ENCODE measurements around the gene RRAS.
"Not testable (repeated sequence)": the region's sequence is repeated elsewhere in the genome, so short reads cannot be mapped to it uniquely, and the experiment has no call there.

RRAS gene

DNA sequence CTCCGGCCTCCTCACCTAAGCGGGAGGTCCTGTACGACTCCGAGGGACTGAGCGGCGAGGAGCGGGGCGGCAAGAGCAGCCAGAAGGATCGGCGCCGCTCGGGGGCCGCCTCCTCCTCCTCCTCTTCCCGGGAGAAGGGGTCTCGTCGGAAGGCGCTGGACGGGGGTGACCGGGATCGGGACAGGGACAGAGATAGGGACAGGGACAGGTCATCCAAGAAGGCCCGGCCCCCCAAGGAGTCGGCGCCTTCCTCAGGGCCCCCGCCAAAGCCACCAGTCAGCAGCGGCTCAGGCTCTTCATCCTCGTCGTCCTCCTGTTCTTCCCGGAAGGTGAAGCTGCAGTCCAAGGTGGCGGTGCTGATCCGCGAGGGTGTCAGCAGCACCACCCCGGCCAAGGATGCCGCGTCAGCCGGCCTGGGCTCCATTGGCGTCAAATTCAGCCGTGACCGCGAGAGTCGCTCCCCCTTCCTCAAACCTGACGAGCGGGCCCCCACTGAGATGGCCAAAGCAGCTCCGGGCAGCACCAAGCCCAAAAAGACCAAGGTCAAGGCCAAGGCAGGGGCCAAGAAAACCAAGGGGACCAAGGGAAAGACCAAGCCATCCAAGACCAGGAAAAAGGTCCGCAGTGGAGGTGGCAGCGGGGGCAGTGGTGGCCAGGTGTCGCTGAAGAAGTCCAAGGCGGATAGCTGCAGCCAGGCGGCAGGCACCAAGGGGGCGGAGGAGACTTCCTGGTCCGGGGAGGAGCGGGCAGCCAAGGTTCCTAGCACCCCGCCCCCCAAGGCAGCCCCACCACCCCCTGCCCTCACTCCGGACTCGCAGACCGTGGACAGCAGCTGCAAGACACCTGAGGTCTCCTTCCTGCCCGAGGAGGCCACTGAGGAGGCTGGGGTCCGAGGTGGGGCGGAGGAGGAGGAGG is 12.9 kb upstream of the RRAS start:
- DNase-seq, result no peak

DNA sequence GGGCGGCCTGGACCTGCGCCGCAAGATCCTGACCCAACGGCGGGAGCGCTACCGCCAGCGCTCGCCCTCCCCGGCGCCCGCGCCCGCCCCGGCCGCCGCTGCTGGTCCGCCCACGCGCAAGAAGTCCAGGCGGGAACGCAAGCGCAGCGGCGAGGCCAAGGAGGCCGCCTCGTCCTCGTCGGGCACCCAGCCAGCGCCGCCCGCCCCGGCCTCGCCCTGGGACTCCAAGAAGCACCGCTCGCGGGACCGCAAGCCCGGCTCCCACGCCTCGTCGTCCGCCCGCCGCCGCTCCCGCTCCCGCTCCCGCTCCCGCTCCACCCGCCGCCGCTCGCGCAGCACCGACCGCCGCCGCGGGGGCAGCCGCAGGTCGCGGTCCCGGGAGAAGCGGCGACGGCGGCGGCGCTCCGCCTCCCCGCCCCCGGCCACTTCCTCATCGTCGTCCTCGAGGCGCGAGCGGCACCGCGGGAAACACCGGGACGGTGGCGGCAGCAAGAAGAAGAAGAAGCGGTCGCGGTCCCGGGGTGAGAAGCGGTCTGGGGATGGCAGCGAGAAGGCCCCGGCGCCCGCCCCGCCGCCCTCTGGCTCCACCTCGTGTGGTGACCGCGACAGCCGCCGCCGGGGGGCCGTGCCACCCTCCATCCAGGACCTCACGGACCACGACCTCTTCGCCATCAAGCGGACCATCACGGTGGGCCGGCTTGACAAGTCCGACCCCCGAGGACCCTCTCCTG is 12.0 kb upstream of the RRAS start:
- DNase-seq, result no peak

DNA sequence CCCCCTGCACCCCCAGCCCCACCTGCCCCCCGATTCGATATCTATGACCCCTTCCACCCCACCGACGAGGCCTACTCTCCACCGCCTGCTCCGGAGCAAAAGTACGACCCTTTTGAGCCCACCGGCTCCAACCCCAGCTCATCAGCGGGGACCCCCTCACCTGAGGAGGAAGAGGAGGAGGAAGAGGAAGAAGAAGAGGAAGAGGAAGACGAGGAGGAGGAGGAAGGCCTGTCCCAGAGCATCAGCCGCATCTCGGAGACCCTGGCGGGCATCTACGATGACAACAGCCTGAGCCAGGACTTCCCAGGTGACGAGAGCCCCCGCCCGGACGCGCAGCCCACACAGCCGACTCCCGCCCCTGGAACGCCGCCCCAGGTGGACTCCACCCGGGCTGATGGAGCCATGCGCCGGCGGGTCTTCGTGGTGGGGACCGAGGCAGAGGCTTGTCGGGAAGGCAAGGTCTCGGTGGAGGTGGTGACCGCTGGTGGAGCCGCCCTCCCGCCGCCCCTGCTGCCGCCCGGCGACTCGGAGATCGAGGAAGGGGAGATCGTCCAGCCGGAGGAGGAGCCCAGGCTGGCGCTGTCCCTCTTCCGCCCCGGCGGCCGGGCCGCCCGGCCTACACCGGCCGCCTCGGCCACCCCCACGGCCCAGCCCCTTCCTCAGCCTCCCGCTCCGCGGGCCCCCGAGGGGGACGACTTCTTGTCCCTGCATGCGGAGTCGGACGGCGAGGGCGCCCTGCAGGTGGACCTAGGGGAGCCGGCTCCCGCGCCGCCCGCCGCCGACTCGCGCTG is 11.3 kb upstream of the RRAS start:
- no peak for DNase-seq

GRCh38 chr19:49646586-49646985 is 6.6 kb upstream of the RRAS start:
- DNase-seq, result no peak

GRCh38 chr19:49645995-49646394 is 6.1 kb upstream of the RRAS start:
- DNase-seq, result no peak

DNA sequence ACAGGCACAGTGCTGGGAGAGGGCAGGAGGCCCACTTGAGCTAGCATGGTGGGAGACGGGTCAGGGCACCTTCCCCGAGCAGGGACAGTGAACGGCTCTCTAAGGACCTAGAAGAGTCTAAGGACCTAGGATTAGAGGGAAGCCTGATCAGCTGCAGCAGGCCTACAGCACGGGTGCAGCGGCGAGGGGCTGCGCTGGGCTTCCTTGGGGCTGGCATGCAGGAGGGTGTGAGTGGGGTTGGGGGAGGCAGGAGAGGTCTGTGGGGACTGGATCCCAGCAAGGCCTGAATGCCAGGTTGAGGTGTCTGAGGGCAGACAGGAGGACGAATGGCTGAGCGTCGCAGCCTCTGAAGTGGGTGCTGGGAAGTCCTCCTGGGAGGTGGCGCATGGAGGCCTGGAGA is 5.6 kb upstream of the RRAS start:
- no peak for DNase-seq

DNA sequence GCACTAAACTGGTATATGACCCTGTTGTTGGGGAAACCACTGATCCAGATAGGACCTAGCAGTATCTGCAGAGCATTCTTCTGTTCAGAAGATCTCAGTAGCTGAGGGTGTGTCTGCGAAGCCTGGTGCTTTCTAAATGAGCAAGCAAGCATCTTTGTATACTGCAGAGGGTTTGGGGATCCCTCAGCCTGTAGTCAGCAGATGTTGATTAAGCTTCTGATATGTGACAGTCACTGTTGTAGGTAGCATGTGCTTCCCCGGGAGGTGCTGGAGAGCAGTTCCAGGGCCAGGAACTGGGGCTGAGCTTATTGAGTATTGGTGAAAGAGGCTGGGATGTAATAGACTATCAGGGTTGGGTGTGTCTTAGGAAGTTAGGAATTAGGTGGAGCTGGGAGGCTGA is 3.5 kb upstream of the RRAS start:
- DNase-seq, result peak in 1 of 2 experiments; percentile 38

GRCh38 chr19:49642492-49643035 is 2.6 kb upstream of the RRAS start:
- no peak for DNase-seq

DNA sequence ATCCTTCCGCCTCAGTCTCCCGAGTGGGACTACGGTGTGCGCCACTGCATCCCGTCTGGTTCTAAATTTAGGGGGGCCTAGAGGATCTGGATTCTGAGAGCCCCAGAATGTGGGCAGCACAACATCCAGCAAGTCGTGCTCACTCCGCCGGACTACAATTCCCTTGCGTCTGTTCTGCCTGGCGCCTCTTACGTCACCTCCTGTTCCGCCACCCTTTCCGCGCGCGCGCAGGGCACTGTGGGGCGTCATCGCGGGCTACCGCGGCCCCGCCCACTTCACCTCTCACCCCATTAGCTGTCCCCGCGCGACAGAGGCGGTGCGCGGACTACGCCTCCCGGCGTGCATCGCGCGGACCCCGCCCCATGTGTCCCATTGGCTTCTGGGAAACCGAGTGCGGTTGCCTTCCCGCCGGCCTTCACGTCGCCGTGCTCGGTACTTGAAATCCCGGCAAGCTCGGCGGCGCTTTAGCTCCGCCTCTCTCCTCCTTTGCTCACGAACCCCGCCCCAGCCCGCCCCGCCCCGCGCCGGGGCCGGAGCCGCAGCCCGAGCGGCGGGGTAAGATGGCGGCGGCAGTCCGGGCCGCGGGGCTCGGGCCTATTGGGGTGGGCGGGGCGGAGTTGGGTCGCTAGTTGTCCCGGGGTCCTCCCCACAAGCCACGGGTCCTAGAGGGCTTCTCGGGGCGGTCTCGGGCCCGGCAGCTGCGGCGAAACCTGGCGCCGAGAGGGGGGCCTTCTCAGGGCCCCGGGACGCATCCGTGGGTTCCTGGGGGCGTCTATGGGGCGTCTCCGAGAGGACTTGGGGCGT is 1.9 kb upstream of the RRAS start, which contains the start of gene SCAF1:
TSS of gene SCAF1 (plus strand) at position 522 of the 804 bp plus-strand sequence. CDS start 2,818 bp downstream, outside the sequence.
- peak; percentile 99 for DNase-seq

DNA sequence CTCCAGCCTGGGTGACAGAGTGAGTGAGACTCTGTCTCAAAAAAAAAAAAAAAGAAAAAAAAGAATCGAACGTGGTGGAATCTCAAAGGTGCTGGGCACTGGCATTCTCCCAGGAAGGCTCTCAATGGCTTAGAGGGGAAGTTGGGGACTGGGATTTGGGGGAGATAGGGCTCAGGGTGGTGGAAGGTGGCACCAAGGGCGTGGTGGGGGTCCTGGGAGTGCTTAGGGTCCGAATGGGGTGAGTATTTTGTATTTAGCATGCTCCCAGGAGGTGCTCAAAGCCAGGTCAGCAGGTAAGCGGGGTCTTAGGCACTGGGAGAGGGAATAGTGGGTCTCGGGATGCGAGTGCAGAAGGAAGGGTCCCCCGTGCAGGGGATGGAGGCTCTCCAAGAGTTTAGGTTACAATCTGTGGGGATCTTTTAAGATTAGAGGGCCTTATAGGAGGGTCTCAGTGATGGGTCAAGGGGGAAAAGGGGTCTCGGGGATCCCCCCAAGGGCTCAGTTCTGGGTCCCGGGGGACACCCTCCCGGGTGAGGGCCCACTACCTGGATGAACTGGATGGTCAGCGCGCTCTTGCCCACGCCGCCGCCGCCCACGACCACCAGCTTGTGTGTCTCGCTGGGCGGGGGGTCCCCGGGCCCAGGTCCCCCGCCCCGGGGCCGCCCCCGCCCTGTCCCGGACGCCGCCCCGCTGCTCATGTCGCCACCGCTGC is 386 bp downstream of the RRAS start:
- no peak for DNase-seq

DNA sequence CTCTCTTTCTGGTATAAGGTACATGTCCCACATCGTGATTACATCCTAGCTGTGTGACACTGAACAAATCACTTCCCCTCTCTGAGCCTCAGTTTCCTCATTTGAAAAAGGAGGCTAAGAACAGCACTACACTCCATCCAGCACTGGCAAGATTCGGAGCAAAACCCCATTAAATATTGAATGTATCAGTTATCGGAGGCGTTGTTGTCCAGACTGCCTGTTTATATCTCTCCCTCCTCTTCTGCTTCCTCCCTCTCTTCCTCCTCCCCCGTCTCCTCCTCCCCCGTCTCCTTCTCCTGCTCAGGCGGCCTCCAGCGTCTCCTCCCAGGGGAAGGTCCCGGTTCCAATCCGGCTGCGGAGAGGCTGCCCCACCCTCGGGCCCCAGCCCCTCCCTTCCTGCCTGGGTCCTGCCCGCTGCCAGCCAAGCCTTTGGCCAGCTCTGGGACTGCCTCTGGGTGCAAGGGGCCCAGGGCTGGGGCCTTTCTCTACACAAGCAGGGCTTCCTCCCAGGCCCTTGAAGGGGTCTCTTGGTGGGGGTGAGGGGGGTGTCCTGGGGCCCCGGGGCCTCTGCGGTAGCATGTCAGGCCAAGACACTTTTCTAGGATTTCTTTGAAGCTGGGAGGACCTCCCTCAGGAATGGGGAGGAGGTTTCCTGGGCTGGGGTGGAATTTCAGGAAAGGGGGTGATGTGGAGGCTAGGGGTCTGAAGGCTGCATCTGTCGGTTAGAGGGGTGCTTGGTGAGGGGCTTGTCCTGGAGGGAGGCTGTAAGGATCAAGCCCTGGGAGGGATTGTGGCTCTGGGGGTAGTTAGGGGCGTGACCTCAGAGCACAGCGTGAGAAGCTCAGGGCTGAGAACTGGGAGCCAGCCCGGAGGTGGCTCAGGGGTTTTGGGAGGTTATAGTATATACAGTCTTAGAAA is 1.9 kb downstream of the RRAS start:
- DNase-seq, result no peak

DNA sequence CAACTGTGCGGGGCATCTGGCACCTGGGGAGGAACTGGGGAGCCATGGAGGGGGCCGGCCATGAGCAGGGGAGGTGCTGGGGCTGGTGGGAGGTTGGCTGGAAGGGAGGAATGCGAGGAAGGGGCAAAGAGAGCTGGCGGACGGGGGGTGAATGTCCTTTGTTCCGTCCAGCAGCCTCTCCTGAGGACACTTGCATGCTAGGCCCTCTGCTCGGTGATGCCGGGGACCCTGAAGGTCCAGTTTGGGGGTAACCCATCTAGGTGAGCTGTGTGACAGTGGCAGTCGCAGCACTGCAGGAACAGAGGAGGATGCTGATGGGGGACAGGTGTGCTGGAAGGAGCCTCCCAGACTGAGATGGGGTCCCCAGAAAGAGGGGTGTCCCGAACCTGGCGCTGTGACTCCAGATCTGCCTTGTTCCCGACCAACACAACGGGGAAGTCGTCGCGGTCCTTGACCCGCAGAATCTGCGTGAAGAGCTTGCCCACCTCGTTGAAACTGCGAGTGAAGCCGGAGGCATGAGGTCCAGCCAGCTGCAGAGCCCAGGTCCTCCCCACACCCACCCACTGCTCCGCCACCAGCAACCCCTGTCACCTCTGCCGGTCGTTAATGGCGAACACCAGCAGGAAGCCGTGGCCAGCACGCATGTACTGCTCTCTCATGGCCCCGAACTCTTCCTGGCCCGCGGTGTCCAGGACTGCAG is 3.6 kb downstream of the RRAS start:
- no peak for DNase-seq

GRCh38 chr19:49635530-49636232 is 4.3 kb downstream of the RRAS start:
- no peak for DNase-seq

DNA sequence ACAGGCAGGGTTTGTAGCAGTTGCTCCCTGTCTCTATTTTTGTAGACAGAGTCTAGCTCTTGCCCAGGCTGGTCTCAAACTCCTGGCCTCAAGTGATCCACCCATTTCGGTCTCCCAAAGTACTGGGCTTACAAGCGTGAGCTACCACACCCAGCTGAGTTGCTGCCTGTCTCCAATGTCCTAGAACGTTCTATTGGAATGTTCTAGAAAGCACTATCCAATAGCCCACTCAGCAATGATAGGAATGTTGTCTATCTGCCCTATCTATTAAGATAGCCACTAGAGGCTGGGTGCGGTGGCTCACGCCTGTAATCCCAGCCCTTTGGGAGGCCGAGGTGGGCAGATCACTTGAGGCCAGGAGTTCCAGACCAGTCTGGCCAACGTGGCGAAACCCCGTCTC is 6.7 kb downstream of the RRAS start:
- not testable (repeated sequence) for DNase-seq

DNA sequence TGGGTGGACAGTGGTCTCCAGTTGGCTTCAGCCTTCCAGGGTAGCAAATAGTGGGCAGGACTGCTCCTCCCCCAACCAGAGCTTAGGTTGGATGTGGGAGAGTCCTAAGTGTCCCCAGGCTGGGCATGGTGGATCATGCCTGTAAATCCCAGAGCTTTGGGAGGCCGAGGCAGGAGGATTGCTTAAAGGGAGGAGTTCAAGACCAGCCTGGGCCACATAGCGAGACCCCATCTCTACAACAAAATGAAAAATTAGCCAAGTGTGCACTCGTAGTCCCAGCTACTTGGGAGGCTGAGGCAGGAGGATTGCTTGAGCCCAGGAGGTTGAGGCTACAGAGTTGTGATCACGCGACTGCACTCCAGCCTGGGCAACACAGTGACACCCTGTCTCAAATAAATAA is 7.4 kb downstream of the RRAS start:
- DNase-seq, result no peak

- DNase-seq, result no peak
Measured at GRCh38 chr19:49631610-49632192, 8.2 kb downstream of the RRAS start.

- DNase-seq, result no peak
Measured at GRCh38 chr19:49631014-49631588, 8.8 kb downstream of the RRAS start.

DNA sequence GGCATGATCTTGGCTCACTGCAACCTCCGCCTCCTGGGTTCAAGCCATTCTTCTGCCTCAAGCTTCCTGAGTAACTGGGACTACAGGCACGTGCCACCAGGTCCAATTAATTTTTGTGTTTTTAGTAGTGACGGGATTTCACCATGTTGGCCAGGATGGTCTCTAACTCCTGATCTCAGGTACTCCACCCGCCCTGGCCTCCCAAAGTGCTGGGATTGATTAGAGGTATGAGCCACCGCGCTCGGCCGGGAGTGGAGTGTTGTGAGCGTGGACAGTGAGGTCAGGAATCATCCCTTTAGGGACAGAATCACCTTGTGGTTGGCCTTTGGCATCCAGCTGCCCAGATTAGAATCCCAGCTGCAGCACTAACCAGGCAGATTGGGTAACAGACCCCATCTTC is 10.3 kb downstream of the RRAS start:
- no peak for DNase-seq

All from activated T-cell treated with anti-CD3 and anti-CD28 coated beads, Interleukin-2, amount 50 U/mL, for 48 hours (primary cell).